GM21529 (cell line): ENCODE results near the gene STMN3.
"Not testable (repeated sequence)": the region's sequence is repeated elsewhere in the genome, so short reads cannot be mapped to it uniquely, and the experiment has no call there.

Experiments
- ATAC-seq: cut with Tn5 transposase; IDR thresholded peaks from one replicate; pipeline ENCODE4 v1.9.1; 2021; ENCODE audit not compliant: unreplicated experiment

Gene STMN3

GRCh38 chr20:63657937-63658748 lies 4.9 kb upstream of the STMN3 start, which contains the start of gene RTEL1:
Gene RTEL1 (plus strand): TSS chr20:63658312. CDS start chr20:63659403, 1,091 bp downstream.
- ATAC-seq, result peak; percentile 76

GRCh38 chr20:63657260-63657936 lies 4.2 kb upstream of the STMN3 start:
- ATAC-seq, result no peak

- no peak for ATAC-seq
Observed at GRCh38 chr20:63656451-63656850, 3.2 kb upstream of the STMN3 start.

- ATAC-seq, result no peak
Observed at GRCh38 chr20:63655249-63655648, 2.0 kb upstream of the STMN3 start.

- ATAC-seq, result no peak
Observed at GRCh38 chr20:63653974-63654668, 897 bp upstream of the STMN3 start.

GRCh38 chr20:63652192-63652980 lies 838 bp downstream of the STMN3 start:
- ATAC-seq, result no peak

- ATAC-seq, result no peak
Observed at GRCh38 chr20:63651942-63652191, 1.4 kb downstream of the STMN3 start.

GRCh38 chr20:63650486-63650885 lies 2.7 kb downstream of the STMN3 start:
- ATAC-seq, result not testable (repeated sequence)

GRCh38 chr20:63648895-63649589 lies 4.2 kb downstream of the STMN3 start:
- no peak for ATAC-seq

- no peak for ATAC-seq
Observed at GRCh38 chr20:63648190-63648589, 5.0 kb downstream of the STMN3 start.

GRCh38 chr20:63645218-63645617 lies 8.0 kb downstream of the STMN3 start:
- no peak for ATAC-seq

GRCh38 chr20:63643946-63644345 lies 9.3 kb downstream of the STMN3 start:
- ATAC-seq, result no peak

GRCh38 chr20:63643499-63643898 lies 9.7 kb downstream of the STMN3 start:
- ATAC-seq, result no peak

- ATAC-seq, result no peak
Observed at GRCh38 chr20:63642527-63643247, 10.5 kb downstream of the STMN3 start.

GRCh38 chr20:63641792-63642523 lies 11.3 kb downstream of the STMN3 start:
- peak; percentile 74 for ATAC-seq

- peak; percentile 19 for ATAC-seq
Observed at GRCh38 chr20:63641146-63641791, 12.0 kb downstream of the STMN3 start.

- not testable (repeated sequence) for ATAC-seq
Observed at GRCh38 chr20:63640686-63641085, 12.5 kb downstream of the STMN3 start.

GRCh38 chr20:63640086-63640485 lies 13.1 kb downstream of the STMN3 start:
- ATAC-seq, result no peak
